NCI-H1930 (cell line): ENCODE measurements around the gene PMPCA.
"Not testable (repeated sequence)": the region's sequence is repeated elsewhere in the genome, so short reads cannot be mapped to it uniquely, and the experiment has no call there.

Experiments
- DNase-seq, 2 experiments: peaks; one replicate each; lab custom pipeline; 2025; lab: John Stamatoyannopoulos, UW

Gene PMPCA

GRCh38 chr9:136412962-136413361, 2.5 kb downstream of the PMPCA start:
- DNase-seq = no peak

GRCh38 chr9:136416427-136416826, 6.0 kb downstream of the PMPCA start:
- no peak for DNase-seq

GRCh38 chr9:136416914-136417313, 6.5 kb downstream of the PMPCA start:
- no peak for DNase-seq

- DNase-seq = no peak
Observed at GRCh38 chr9:136418182-136419091, 8.0 kb downstream of the PMPCA start.

GRCh38 chr9:136419092-136419420, 8.6 kb downstream of the PMPCA start:
- DNase-seq = no peak

GRCh38 chr9:136421791-136422190, 11.3 kb downstream of the PMPCA start:
- no peak for DNase-seq

GRCh38 chr9:136422876-136423275, 12.4 kb downstream of the PMPCA start:
- DNase-seq = no peak

GRCh38 chr9:136423432-136424146, 13.1 kb downstream of the PMPCA start:
- no peak for DNase-seq

GRCh38 chr9:136424750-136425362, 14.4 kb downstream of the PMPCA start:
- no peak for DNase-seq

GRCh38 chr9:136425367-136425766, 14.9 kb downstream of the PMPCA start:
- DNase-seq = not testable (repeated sequence)

GRCh38 chr9:136426787-136427186, 16.3 kb downstream of the PMPCA start:
- DNase-seq = no peak

GRCh38 chr9:136429075-136429628, 18.7 kb downstream of the PMPCA start:
- DNase-seq = no peak

GRCh38 chr9:136429683-136430491, 19.4 kb downstream of the PMPCA start:
- no peak for DNase-seq

- no peak for DNase-seq
Observed at GRCh38 chr9:136430588-136431234, 20.3 kb downstream of the PMPCA start.

GRCh38 chr9:136431782-136432350, 21.4 kb downstream of the PMPCA start:
- DNase-seq = no peak

- no peak for DNase-seq
Observed at GRCh38 chr9:136432591-136432990, 22.1 kb downstream of the PMPCA start.

- no peak for DNase-seq
Observed at GRCh38 chr9:136433043-136433715, 22.7 kb downstream of the PMPCA start.

GRCh38 chr9:136433849-136434579, 23.6 kb downstream of the PMPCA start:
- no peak for DNase-seq

- DNase-seq = no peak
Observed at GRCh38 chr9:136434580-136435169, 24.2 kb downstream of the PMPCA start.
